ENCODE measurements around the gene IQCH. TPM values are rescaled to one million over a fixed set of nuclear protein-coding genes. Genes with fewer than 3 reads are reported as not detected.

Gene IQCH
- total RNA-seq (2014; rRNA removed; shearing (Covaris generic)) = 1.9 and 2.6 TPM in 2 replicates

DNA sequence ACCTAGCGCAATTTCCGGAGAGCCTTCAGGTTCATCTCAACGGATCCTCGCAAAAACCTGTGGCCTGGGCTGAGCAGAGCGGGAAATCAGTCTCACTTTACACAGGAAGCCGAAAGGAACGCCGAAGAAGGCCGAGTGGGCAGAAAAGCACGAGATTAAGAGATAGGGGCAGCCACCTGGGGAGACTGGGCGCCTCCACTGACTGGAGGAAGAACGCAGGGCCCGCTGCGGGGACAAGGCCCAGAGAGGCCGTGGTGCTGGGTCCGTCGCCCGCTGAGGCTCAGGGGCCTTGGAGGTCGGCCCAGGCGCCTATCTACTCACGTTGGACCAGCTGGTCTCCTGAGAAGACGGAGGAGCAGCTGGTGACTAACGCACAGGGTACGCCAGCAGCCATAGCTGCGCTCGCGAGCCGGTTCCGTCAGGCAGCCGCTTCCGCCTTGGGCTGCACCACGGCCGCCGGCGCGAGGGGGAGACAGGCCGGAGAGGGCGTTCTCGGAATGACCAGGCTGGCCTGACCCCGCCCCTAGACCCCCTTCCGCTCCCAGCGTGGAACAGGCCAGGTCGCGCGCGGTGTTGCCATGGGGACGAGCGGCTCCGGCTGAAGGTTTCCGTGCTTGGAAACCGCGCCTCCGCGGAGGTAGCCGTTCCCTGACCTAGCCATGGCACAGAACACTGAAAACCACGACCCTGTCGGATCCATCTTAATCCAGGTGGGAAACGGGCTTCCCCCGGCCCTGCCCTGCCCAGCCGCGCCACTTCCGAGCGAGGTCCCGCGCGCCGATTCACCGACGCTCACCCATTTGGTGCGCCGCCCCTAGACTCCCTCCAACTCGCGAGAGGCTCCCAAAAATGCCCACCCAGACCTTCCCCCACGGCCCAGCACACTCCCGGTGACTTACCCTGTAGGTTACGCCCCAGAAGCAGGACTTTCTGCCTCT is at the start of gene IQCH, which contains the start of gene AAGAB:
TSS of gene IQCH (plus strand) at position 549 of the 938 bp plus-strand sequence. CDS start at position 660, 111 bp downstream.
TSS of gene AAGAB (minus strand) at position 424 of the 938 bp plus-strand sequence. CDS start at position 394, 30 bp downstream.
- DNase-seq (ENCODE audit: low spot score) = peak; percentile 99

DNA sequence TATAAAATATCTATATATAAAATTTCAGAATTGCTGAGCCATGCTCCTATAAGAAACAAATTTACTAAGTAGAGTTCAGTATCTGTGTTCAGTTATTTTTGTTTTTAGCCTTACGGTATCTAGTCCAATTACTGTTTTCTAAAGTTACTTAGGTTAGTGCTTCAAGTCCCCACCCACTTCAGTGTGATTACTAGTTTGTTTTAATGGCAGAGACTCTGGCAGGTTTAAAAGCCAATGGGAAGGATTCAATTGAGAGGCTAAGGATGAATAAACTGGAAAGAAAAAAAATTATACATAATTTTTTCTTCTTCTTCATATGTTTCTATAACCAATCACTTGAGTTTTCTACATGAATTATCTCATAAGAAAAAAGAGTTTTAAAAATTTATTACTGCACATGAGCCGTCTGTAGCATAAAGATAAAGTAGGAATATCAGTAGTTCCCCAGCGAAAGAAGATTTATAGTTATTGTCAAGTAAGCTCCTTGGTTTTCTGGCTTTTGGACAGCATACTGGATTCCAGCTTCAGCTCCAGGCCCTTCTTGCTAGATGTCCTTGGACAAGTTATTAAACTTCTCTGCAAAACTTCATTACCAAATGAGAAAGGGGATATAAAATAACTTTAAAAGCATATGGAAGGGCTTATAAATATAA is 46.9 kb upstream of the IQCH start:
- DNase-seq (ENCODE audit: low spot score) = no peak

DNA sequence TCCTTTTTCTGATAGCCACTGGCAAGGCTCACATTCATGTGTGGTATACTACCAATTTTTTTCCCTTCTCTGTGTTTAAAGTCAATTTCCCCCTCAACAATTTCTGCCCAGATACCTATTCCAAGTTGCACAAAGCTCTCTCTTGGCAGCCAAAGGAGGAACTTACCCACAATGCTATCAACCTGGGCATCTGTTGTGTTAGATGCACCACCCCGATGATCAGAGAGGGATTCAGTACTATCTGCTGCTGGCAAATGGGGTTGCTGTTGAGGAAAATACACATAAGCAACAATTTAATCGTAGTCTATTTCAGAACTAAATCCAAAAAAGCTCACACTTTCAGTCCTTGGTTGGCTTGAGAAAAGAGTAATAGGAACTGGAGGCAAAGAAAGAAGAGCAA is 46.2 kb upstream of the IQCH start:
- DNase-seq (ENCODE audit: low spot score) = no peak

GRCh38 chr15:67210555-67211168 is 43.9 kb upstream of the IQCH start:
- no peak for DNase-seq (ENCODE audit: low spot score)

DNA sequence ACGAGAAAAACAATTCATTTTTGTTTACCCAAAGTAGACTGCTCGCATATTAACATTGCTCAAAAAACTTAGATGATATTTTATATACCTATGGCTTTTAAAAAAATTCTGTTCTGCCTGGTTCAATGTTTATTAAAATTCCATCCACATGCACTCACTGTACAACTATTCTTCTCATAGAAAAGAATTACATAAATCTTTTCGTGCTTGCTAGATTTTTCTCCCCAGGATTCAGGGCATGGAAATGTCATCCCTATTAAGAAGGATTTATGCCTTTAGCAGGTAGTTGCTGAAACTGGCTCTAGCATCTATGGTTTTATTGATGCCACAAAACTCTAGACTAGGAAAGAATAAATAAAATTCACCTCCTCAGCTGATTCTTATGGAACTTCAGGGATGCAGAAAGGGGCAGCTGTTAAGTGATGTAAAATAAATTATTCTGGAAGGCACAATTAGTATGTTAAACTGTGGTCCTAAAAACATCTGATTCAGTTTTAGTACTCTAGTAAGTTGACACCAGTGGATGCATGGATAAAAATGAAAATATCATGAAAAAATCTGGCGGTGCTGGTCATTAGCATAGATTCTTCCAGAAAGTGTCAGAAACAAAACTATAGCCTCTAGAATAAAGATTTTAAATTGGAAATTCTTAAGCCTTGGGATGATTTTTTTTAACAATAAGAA is 41.8 kb upstream of the IQCH start:
- no peak for DNase-seq (ENCODE audit: low spot score)

- no peak for DNase-seq (ENCODE audit: low spot score)
Observed at GRCh38 chr15:67215102-67215501, 39.5 kb upstream of the IQCH start.

DNA sequence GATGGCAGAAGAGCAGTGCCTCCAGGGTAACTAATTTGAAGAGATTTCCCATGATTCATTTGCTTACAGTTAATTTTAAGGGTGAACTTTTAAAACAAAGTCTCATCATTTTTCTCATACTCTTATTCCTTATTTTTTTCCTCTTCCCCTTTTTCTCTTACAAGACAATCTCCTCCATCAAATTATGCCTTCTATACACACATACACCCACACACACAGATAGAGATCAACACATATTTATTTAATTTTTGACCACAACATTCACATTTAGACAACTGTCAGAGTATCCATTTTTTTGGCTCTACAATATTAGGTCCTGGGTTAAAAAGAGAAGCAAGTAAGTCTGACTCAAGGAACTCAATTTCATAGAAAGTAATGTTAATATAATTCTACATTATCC is 37.7 kb upstream of the IQCH start:
- no peak for DNase-seq (ENCODE audit: low spot score)

GRCh38 chr15:67218428-67218827 is 36.2 kb upstream of the IQCH start:
- DNase-seq (ENCODE audit: low spot score) = no peak

DNA sequence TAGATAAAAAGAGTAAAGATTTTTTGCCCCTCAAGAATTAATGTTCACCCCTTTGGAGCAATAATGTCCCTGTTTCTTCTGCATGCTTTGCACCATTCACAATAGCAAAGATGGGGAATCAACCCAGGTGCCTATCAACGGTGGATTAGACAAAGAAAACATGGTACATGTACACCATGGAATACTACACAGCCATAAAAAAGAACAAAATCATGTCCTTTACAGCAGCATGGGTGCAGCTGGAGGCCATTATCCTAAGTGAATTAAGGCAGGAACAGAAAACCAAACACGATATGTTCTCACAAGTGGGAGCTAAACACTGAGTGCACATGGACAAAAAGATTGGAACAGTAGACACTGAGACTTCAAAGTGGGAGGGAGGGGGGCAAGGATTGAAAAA is 35.3 kb upstream of the IQCH start:
- no peak for DNase-seq (ENCODE audit: low spot score)

GRCh38 chr15:67224889-67225288 is 29.7 kb upstream of the IQCH start:
- no peak for DNase-seq (ENCODE audit: low spot score)

GRCh38 chr15:67225336-67225735 is 29.2 kb upstream of the IQCH start:
- no peak for DNase-seq (ENCODE audit: low spot score)

DNA sequence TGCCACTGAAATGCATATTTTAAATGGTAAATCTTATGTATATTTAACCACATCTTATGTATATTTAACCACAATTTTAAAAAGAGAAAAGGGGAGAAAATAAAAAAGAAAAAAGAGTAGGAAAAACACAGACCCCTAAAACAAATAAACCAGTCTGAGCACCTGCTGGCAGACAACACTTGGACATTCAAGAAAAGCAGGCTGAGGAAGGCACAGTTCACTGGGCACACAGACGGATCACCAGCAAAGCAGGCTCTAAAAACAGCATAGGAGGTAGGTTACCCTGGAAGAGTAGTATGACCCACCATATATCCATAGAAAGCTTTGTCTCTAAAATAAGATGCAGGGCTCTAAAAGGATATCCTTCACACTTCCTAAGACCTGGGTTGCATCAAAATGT is 27.2 kb upstream of the IQCH start:
- DNase-seq (ENCODE audit: low spot score) = no peak

GRCh38 chr15:67227846-67228245 is 26.7 kb upstream of the IQCH start:
- no peak for DNase-seq (ENCODE audit: low spot score)

GRCh38 chr15:67228286-67228685 is 26.3 kb upstream of the IQCH start:
- DNase-seq (ENCODE audit: low spot score) = no peak

GRCh38 chr15:67230504-67230903 is 24.1 kb upstream of the IQCH start:
- no peak for DNase-seq (ENCODE audit: low spot score)

DNA sequence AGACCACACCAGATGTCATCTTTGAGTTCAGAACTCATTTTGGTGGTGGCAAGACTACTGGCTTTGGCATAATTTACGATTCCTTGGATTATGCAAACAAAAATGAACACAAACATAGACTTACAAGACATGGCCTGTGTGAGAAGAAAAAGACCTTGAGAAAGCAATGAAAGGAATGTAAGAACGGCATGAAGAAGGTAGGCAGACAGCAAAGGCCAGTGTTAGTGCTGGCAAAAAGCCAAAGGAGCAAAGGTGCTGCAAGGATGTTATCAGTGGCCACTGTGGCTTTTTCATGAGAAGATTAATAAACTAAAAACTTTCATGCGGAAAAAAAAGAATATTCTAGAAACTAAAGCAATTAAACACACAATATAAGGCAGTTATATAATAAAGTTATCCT is 22.0 kb upstream of the IQCH start:
- peak; percentile 38 for DNase-seq (ENCODE audit: low spot score)

DNA sequence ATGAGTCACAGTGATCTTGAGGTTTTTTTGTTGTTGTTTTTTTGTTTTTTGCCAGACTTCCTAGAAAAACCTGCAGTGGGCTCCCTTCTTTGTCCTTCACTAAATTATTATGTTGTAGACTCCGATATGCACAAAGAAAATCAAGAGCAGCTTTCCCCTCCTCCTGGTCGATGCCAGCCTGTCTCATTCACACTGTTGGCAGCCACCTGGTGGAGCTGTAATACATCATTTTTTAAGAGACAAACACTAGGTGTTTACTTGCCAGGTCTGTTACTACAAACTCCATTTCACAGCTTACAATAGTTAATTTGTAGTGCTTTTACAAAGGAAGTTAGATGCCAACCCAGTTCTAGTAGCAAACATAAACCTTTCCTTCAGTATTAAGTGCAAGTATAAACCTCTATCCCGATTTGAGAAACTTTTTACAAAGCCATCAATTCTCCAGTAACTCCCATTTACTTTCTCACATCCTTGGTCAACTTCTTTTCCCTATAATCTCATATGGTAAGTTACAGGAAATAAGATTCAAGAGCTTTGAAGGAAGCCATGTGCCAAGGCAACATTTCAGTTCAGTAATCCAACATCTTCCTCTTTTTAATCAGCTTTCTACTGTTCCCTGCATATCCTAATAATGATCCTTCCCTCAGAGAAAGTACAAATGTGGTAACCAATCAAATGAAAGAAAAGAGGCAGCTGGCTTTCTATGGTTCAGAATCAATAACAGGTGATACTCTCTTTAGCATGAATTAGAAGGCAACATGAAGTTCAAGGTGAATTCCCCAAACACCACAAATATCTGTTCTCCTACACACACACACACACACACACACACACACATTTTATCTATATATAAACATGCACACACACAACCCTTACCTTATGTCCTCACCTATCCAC is 14.1 kb upstream of the IQCH start:
- DNase-seq (ENCODE audit: low spot score) = peak; percentile 63

- no peak for DNase-seq (ENCODE audit: low spot score)
Observed at GRCh38 chr15:67241132-67241855, 13.3 kb upstream of the IQCH start.

- DNase-seq (ENCODE audit: low spot score) = no peak
Observed at GRCh38 chr15:67242708-67243111, 11.9 kb upstream of the IQCH start.

- DNase-seq (ENCODE audit: low spot score) = no peak
Observed at GRCh38 chr15:67244971-67245478, 9.6 kb upstream of the IQCH start.

Measured in HT-29 (cell line).